ENCODE measurements around the gene MAB21L4.
A peak's percentile ranks its signal among the peaks of the same experiment; 100 is the strongest.

The MAB21L4 gene

GRCh38 chr2:240917009-240917683 lies 21.2 kb upstream of the MAB21L4 start:
- peak; percentile 72 for DNase-seq (ENCODE audit: low read depth)
- TF ChIP-seq CTCF (IDR thresholded peaks at IDR 0.05; ENCODE audit: low read depth, low read length): no peak
- TF ChIP-seq MAX (IDR thresholded peaks at IDR 0.05; ENCODE audit: low read depth, low read length): no peak
- no peak for TF ChIP-seq MYC (IDR thresholded peaks at IDR 0.05; ENCODE audit: low read depth, low read length)
- no peak for TF ChIP-seq POLR2A (IDR thresholded peaks at IDR 0.05; ENCODE audit: extremely low read depth, insufficient read length)
- H3K4me3 ChIP-seq (ENCODE audit: low read depth, low read length): no peak overlapping the region

- TF ChIP-seq POLR2A (IDR thresholded peaks at IDR 0.05; ENCODE audit: extremely low read depth, insufficient read length) (no peak), MAX (IDR thresholded peaks at IDR 0.05; ENCODE audit: low read depth, low read length) (no peak), CTCF (IDR thresholded peaks at IDR 0.05; ENCODE audit: low read depth, low read length) (no peak), MYC (IDR thresholded peaks at IDR 0.05; ENCODE audit: low read depth, low read length) (no peak)
- peak; percentile 84 for DNase-seq (ENCODE audit: low read depth)
- H3K4me3 ChIP-seq (ENCODE audit: low read depth, low read length): no peak overlapping the region
Measured at GRCh38 chr2:240916571-240917008, 20.6 kb upstream of the MAB21L4 start.

GRCh38 chr2:240915526-240916341 lies 19.8 kb upstream of the MAB21L4 start:
- TF ChIP-seq MYC (IDR thresholded peaks at IDR 0.05; ENCODE audit: low read depth, low read length): no peak
- TF ChIP-seq POLR2A (IDR thresholded peaks at IDR 0.05; ENCODE audit: extremely low read depth, insufficient read length): no peak
- TF ChIP-seq MAX (IDR thresholded peaks at IDR 0.05; ENCODE audit: low read depth, low read length): no peak
- TF ChIP-seq CTCF (IDR thresholded peaks at IDR 0.05; ENCODE audit: low read depth, low read length): no peak
- DNase-seq (ENCODE audit: low read depth): no peak
- no peak overlapping the region for H3K4me3 ChIP-seq (ENCODE audit: low read depth, low read length)

- no peak for TF ChIP-seq MYC (IDR thresholded peaks at IDR 0.05; ENCODE audit: low read depth, low read length)
- TF ChIP-seq CTCF (IDR thresholded peaks at IDR 0.05; ENCODE audit: low read depth, low read length): no peak
- TF ChIP-seq MAX (IDR thresholded peaks at IDR 0.05; ENCODE audit: low read depth, low read length): no peak
- no peak for TF ChIP-seq POLR2A (IDR thresholded peaks at IDR 0.05; ENCODE audit: extremely low read depth, insufficient read length)
- no peak for DNase-seq (ENCODE audit: low read depth)
- H3K4me3 ChIP-seq (ENCODE audit: low read depth, low read length): no peak overlapping the region
Measured at GRCh38 chr2:240914645-240915525, 18.9 kb upstream of the MAB21L4 start.

- DNase-seq (ENCODE audit: low read depth): peak; percentile 71
- peak; percentile 90 for TF ChIP-seq CTCF (IDR thresholded peaks at IDR 0.05; ENCODE audit: low read depth, low read length)
- TF ChIP-seq POLR2A (IDR thresholded peaks at IDR 0.05; ENCODE audit: extremely low read depth, insufficient read length): no peak
- H3K4me3 ChIP-seq (ENCODE audit: low read depth, low read length): no peak overlapping the region
Measured at GRCh38 chr2:240913810-240914644, 18.1 kb upstream of the MAB21L4 start.
